Measurements from ENCODE around the gene F5. TPM values are rescaled to one million over a fixed set of nuclear protein-coding genes. Genes with fewer than 3 reads are reported as not detected.

The F5 gene
- total and polyA plus RNA-seq, 2 donors (not counting 1 experiment from before 2014, with no cell fraction given), result 0.01 to 0.27 TPM

- Histone ChIP-seq H3K9me3 (ENCODE audit: control extremely low read depth in 1 of 3, control insufficient read depth in 2 of 3, insufficient read depth in 1 of 3, low read length in 2 of 3) (no peaks in the 10 kb centered on the region), H4K20me1 (ENCODE audit: control insufficient read depth, insufficient read depth, low read length, poor library complexity, severe bottlenecking) (no peaks in the 10 kb centered on the region), H3K27me3 (replicated peaks in 1 of 4; ENCODE audit: control extremely low read depth in 1 of 4, control insufficient read depth in 3 of 4, insufficient read depth in 4 of 4, low read length in 3 of 4) (peaks cover 0 to 4% (median 0%) of the 10 kb centered on the region in 4 experiments), H3K9ac (ENCODE audit: low read length) (no peak overlapping the region), H3K4me3 (ENCODE audit: control extremely low read depth in 1 of 5, extremely low read depth in 1 of 5, insufficient read depth in 1 of 5, low read depth in 2 of 5, low read length in 4 of 5) (no peak overlapping the region), H3K36me3 (replicated peaks in 1 of 2; ENCODE audit: control extremely low read depth in 1 of 2, control insufficient read depth in 1 of 2, extremely low read depth in 1 of 2, insufficient read depth in 2 of 2, low read length in 1 of 2) (no peaks in the 10 kb centered on the region), H2AFZ (ENCODE audit: insufficient read depth, low read depth, low read length, poor library complexity, severe bottlenecking) (no peak overlapping the region), H3K4me1 (ENCODE audit: control insufficient read depth in 2 of 2, insufficient read depth in 2 of 2, low read length in 2 of 2) (no peaks in the 10 kb centered on the region), H3K79me2 (ENCODE audit: control insufficient read depth, insufficient read depth, low read length) (no peaks in the 10 kb centered on the region), H3K4me2 (replicated peaks; ENCODE audit: low read depth, low read length, poor library complexity, severe bottlenecking) (no peak overlapping the region), H3K27ac (ENCODE audit: low read length in 2 of 2) (no peak overlapping the region)
- H3K9me3 Mint-ChIP-seq (ENCODE audit: insufficient read depth), result no peaks in the 10 kb centered on the region
- DNase-seq, result no peak
- intact Hi-C loops (cut with micrococcal nuclease), result no loop called here
- H3K27ac Mint-ChIP-seq, result no peak overlapping the region
- CTCF ChIA-PET, result no interaction called here
- no peak for TF ChIP-seq CTCF (IDR thresholded peaks at IDR 0.05)
- no peak for TF ChIP-seq EZH2 (IDR thresholded peaks at IDR 0.05; ENCODE audit: borderline replicate concordance, insufficient read depth, low read depth, low read length, poor library complexity, severe bottlenecking)
- WGBS (ENCODE audit: insufficient coverage), result 93% methylated on average over 3 of the region's 5 CpGs
- H3K4me1 Mint-ChIP-seq, result peaks cover 4% of the 10 kb centered on the region
- no peak overlapping the region for H3K4me3 Mint-ChIP-seq
- ATAC-seq (ENCODE audit: low read depth), result no peak
- H3K27me3 Mint-ChIP-seq, result peaks cover 14% of the 10 kb centered on the region
- POLR2A ChIA-PET, result no interaction called here
Measured at GRCh38 chr1:169527451-169528214, 58.6 kb downstream of the F5 start.

- Histone ChIP-seq H3K27ac (ENCODE audit: low read length in 2 of 2) (no peak overlapping the region), H3K4me2 (replicated peaks; ENCODE audit: low read depth, low read length, poor library complexity, severe bottlenecking) (no peak overlapping the region), H3K4me3 (ENCODE audit: control extremely low read depth in 1 of 5, extremely low read depth in 1 of 5, insufficient read depth in 1 of 5, low read depth in 2 of 5, low read length in 4 of 5) (no peak overlapping the region), H3K9ac (ENCODE audit: low read length) (no peak overlapping the region), H3K79me2 (ENCODE audit: control insufficient read depth, insufficient read depth, low read length) (no peaks in the 10 kb centered on the region), H3K36me3 (replicated peaks in 1 of 2; ENCODE audit: control extremely low read depth in 1 of 2, control insufficient read depth in 1 of 2, extremely low read depth in 1 of 2, insufficient read depth in 2 of 2, low read length in 1 of 2) (no peaks in the 10 kb centered on the region), H3K9me3 (ENCODE audit: control extremely low read depth in 1 of 3, control insufficient read depth in 2 of 3, insufficient read depth in 1 of 3, low read length in 2 of 3) (no peaks in the 10 kb centered on the region), H3K4me1 (ENCODE audit: control insufficient read depth in 2 of 2, insufficient read depth in 2 of 2, low read length in 2 of 2) (no peaks in the 10 kb centered on the region), H3K27me3 (replicated peaks in 1 of 4; ENCODE audit: control extremely low read depth in 1 of 4, control insufficient read depth in 3 of 4, insufficient read depth in 4 of 4, low read length in 3 of 4) (peaks cover 0 to 4% (median 0%) of the 10 kb centered on the region in 4 experiments), H2AFZ (ENCODE audit: insufficient read depth, low read depth, low read length, poor library complexity, severe bottlenecking) (no peak overlapping the region), H4K20me1 (ENCODE audit: control insufficient read depth, insufficient read depth, low read length, poor library complexity, severe bottlenecking) (no peaks in the 10 kb centered on the region)
- ChIA-PET CTCF (no interaction called here), POLR2A (no interaction called here)
- peaks cover 11% of the 10 kb centered on the region for H3K27me3 Mint-ChIP-seq
- intact Hi-C loops (cut with micrococcal nuclease), result no loop called here
- WGBS (ENCODE audit: insufficient coverage), result no CpG with 5 or more reads among the region's 3 CpGs
- H3K4me3 Mint-ChIP-seq, result no peak overlapping the region
- H3K4me1 Mint-ChIP-seq, result peaks cover 4% of the 10 kb centered on the region
- ATAC-seq (ENCODE audit: low read depth) (no peak), DNase-seq (no peak)
- TF ChIP-seq EZH2 (IDR thresholded peaks at IDR 0.05; ENCODE audit: borderline replicate concordance, insufficient read depth, low read depth, low read length, poor library complexity, severe bottlenecking) (no peak), CTCF (IDR thresholded peaks at IDR 0.05) (no peak)
- no peak overlapping the region for H3K27ac Mint-ChIP-seq
- no peaks in the 10 kb centered on the region for H3K9me3 Mint-ChIP-seq (ENCODE audit: insufficient read depth)
Measured at GRCh38 chr1:169527001-169527400, 59.3 kb downstream of the F5 start.
